Fibroblast of skin of right biceps (primary cell): ENCODE results near the gene SRC.
"Not testable (repeated sequence)": the region's sequence is repeated elsewhere in the genome, so short reads cannot be mapped to it uniquely, and the experiment has no call there.

Experiments
- DNase-seq: peaks from one replicate; pipeline ENCODE4 v3.0.0-alpha.2; 2013

SRC gene

DNA sequence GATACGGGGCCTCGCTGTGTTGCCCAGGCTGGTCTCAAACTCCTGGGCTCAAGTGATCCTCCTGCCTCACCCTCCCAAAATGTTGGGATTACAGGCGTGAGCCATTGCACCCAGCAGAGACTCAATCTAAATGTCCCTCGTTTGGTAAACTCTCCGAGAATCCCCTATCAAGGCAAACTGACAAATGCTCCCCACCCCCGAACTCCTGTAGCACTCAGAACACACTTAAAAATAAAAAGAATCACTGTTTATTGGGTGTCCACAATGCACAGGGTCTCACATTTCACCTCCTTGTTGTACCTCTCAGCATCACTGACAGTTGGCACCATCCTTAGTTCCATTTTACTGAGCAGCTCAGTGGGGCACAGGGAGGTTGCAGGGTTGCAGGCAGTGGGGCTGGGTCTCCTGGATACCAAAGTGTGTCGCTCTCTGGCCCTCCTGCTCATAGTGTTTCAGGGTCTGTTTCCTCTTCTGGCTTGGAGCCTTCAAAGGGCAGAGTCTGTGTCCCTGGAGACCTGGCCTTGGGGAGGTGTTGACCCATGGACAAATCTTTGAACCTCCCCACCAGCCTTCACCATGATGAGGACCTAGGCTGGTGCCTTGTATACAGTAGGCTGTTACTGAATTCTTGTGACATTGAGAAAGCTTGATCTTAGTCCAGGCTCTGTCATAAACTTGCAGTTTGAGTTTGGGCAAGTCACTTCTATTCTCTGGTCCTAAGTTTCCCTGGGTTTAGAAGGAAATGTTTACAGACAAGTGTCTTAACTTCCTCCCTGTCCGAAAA, 8.5 kb upstream of the SRC start:
- DNase-seq: no peak

GRCh38 chr20:37338380-37338779, 7.6 kb upstream of the SRC start:
- not testable (repeated sequence) for DNase-seq

- DNase-seq: no peak
Measured at GRCh38 chr20:37339208-37339607, 6.7 kb upstream of the SRC start.

- DNase-seq: not testable (repeated sequence)
Measured at GRCh38 chr20:37339764-37340109, 6.2 kb upstream of the SRC start.

- no peak for DNase-seq
Measured at GRCh38 chr20:37340998-37341397, 4.9 kb upstream of the SRC start.

DNA sequence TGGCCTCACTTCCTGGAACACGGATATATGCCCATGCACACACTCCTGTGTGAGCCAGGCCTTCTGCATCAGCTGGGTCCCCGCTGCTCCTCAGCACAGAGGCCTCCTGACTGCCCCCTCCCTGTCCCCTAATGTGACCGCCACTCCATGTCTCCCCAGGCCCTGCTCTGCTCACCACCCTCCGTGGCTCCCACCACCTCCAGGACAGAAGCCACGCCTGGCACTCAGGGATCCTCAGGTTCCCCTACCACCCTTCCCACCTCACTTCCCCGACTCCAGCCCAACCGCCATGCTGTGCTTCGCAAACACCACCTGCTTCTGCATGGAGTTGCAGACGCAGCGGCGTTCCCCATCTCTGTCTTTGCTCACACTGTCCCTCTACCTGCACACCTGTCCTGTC, 4.3 kb upstream of the SRC start:
- no peak for DNase-seq

DNA sequence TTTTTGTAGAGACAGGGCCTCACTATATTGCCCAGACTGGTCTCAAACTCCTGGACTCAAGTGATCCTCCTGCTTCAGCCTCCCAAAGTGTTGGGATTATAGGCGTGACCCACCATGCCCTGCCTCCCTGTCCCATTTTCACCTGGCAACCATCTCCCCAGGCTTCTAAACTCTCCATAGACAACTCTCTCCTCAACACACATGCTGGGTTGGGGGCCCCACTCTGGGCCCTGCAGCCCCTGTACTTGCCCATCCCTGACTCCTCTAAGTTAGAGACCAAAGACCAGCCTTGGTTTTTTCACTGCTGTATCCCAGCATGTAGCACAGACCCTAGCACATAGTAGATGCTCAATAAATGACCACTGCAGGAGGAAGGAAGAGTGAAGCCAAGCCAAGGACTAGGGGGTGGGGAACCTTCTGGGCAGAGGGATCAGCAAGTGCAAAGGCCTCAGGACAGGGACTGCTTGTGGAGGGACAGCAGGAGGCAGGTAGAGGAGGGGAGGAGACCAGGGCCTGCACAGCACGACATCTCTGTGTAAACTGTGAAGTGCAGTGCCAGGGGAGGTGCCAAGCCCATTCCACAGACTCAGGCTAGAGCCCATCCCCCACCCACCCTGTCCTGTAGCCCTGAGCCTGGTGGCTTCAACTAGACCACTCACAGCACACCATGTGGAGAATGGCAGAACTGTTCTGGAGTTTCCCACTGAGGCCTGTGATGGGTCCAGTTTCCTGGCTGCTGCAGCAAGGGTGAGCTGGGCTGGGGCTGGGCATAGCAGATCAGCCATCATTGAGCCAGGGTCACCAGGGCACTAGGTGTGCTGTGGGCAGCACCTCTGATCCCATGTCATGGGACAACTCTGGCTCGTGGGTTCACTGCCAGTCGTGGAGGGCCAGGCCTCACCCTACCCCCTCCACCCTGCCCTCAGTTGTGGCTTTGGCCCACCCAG, 3.4 kb upstream of the SRC start:
- DNase-seq: no peak

DNA sequence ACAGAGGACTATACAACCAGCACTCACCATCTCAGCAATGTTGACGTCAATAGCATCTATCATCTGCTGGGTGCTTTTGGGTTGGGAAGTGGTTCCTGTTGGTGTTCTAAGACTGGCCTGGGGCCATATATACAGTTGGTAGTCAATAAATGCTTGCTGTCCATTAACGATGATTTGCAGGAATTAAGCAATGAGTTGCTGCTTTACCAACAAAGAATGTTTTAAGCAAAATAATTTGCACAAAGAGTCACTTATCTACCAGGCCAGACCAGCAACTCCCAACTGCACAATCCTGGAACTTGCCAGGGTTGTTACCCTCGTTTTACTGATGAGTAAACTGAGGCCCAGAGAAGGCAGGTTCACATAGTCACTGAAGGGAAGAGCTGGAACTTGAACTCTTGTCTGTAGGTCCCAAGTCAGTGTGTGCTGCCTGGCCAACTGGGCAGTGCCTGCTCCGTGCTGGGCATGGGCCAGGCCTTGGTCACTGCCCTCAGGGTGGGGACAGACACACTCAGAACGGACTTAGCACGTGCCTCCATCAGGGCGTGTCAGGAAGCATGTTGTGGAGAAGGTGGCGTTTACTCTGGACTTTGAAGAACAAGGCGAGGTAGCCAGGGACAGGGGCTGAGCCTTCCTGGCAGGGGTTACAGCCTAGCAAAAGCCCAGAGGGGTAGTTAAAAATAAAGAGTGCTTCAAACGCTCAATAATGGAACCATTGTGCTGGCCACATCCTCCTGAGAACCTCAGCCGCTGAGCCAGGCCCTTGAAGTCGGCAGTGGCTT, 2.5 kb upstream of the SRC start:
- no peak for DNase-seq

- DNase-seq: no peak
Measured at GRCh38 chr20:37343994-37344355, 2.0 kb upstream of the SRC start.

GRCh38 chr20:37344506-37345338, 1.2 kb upstream of the SRC start:
- no peak for DNase-seq

DNA sequence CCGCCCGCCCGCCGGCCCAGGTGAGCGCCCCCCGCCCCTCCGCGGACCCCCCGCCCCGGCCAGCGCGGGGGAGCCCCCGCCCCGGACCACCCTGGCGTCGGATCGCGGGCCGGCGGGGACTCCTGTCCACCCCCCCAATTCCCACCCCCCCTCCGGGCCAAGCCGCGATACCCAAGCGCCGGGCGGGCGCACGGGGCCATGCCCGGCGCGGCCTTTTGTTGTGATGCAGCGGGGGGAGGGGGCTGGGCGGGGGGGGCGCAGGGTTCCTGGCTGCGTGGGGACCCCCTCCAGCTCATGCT, 245 bp downstream of the SRC start:
- DNase-seq: no peak

GRCh38 chr20:37346535-37347346, 801 bp downstream of the SRC start:
- no peak for DNase-seq

- DNase-seq: no peak
Measured at GRCh38 chr20:37347347-37347823, 1.4 kb downstream of the SRC start.

- no peak for DNase-seq
Measured at GRCh38 chr20:37347891-37348791, 2.2 kb downstream of the SRC start.

DNA sequence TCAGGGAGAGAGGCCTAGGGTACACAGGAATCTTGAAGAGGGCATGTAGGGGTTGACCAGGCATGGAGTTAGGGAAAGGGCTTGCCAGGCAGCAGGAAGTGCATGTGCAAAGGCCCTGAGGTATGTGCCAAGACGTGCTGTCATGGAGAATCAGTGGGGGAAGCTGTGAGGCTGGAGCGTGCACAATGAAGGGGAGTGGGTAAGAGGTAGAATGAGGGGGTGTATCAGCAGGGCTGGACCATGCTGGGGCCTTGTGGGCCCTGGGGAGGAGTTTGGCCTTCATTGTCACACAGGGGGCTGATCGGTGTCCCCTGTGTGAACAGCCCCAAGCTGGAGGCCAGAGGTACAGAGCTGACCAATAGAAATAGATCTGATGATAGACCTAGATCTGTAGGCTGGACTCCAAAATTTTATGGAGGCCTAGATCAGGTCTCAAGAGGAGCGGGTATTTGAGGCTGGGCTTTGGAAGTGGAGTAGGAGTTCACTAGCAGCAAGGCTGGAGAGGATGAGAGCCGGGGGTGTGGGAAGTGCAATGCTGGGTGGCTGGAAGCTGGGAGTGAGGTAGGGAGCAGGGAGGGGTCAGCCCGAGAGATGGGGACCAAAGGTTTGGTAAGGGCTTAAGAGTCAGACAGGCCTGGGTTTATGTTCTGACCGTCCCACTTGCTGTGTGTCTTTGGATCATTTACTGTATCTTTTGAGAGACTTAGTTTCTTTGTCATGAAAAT, 3.0 kb downstream of the SRC start:
- DNase-seq: no peak

DNA sequence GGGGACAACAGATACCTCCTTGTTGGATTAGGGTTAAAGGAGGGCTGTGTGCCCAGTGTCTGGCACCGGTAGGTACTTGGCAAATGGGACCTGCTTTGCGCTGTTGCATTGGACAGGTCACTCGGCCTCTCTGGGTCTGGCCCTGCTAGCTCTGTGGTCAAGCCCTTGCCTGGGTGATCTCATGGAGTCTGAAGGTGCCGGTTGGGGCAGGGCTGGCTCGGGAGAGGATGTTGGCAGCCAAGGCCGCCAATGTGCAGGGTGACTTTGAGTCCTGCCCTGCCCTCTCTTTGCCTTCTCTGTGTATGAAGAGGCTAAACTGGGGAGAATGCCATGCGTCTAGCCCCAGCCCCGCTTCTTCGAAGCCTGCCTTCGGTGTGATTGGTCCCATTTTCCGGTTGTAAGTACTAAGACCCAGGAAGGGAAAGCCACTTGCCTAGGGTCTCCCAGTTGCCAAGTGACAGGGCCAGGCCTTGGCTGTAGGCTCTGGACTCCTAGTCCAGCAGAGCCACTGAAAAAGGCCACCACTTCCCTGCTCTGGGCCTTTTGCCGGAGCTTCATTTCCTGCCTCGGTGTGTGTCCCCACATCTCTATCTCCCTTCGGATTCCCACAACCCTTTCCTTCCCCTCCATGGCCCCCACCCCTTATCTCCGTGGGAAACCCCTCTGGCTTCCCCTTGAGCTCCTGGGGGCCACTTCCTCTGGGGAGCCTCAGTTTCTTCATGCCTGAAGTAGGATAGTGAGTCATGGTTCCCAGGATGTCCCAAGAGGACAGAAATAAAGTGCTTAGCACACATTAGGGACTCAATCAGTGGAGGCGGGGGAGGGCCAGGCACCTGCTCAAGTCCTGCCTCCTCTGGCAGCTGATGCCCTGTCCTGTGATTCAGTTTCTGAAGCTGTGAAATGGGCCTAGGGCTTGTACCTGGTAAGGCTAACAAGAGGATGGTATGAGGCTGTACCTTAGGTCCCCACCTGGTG, 3.9 kb downstream of the SRC start:
- no peak for DNase-seq

DNA sequence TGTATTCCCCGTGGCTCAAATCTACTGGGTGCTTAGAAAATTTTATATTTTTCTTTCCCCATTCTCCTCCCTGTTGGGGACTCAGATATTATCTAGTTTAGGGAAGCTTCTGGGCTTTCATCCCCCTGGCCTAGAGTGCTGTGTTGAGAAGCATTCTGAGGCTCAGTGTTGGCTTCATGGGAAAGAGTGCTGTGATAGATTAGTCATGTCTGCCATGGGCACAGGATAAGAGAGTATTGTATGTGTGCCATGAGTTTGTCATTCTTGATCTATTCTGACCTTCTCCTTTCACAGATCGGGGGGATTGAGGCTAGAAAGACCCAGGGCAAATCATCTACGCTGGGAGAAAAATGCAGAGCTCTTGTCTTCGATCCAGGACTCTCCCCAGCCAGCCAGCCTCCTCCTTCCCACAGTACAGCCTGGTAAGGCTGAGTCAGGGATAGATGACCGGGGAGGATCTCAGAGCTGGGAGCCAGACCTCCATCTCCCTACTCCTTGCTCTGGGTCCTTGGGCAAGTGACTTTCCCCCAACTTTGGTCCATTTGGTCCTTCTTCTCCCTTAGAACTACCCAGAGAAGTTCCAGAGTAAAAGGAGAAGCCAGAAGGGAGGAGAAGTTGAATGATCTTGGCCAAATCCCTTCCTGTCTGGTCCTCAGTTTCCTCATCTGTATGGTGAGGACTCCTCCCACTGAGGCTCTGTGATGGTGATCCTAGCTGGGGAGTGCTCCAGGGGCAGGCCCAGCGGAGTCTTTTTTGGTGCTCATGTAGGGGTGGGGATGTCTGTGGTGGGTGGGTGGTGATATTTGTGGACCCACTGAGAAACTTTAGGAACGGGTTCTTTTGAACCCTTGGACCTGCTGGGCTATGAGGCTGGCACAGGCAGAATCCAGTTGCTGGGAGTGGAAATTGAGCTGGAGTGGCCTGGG, 5.0 kb downstream of the SRC start:
- no peak for DNase-seq
